Left ventricle myocardium inferior (tissue), 1 donor: ENCODE measurements around the gene MSI2. TPM values are rescaled to one million over a fixed set of nuclear protein-coding genes. Genes with fewer than 3 reads are reported as not detected.

Source experiments
- DNase-seq: peaks from one replicate; pipeline ENCODE4 v3.0.0-alpha.2; 2020
- H3K27ac ChIP-seq: fragments of 200-600 bp; replicated peaks from 2 replicates; pipeline ENCODE4 v1.8.0; 2021
- H3K27me3 ChIP-seq: fragments of 200-600 bp; 2 replicates; pipeline ENCODE4 v1.8.0; 2021; ENCODE audit warnings: low read depth
- H3K36me3 ChIP-seq: fragments of 200-600 bp; 2 replicates; pipeline ENCODE4 v1.8.0; 2021
- H3K4me1 ChIP-seq: fragments of 200-600 bp; 2 replicates; pipeline ENCODE4 v1.8.0; 2021
- H3K4me3 ChIP-seq: fragments of 200-600 bp; 2 replicates; pipeline ENCODE4 v1.8.0; 2021; ENCODE audit warnings: mild to moderate bottlenecking, moderate library complexity
- H3K9me3 ChIP-seq: fragments of 200-600 bp; replicated peaks from 2 replicates; pipeline ENCODE4 v1.8.0; 2021
- CTCF ChIP-seq: fragments of 200-600 bp; IDR thresholded peaks from 2 replicates; pipeline ENCODE4 v1.8.0; 2021; ENCODE audit warnings: antibody characterized with exemption, mild to moderate bottlenecking, borderline replicate concordance
- intact Hi-C: fragments of 100-400 bp; cut with micrococcal nuclease; formaldehyde crosslinking; loops from one replicate; pipeline ENCODE4 v1.11.0; 2022
- total RNA-seq: library from RNA; stranded (reverse); fragmentation: NEBNext Ultra II Directional; extraction: Animal tissue kit (Norgen Biotek cat#: 25700); gene quantifications from one replicate; pipeline ENCODE4 v1.2.1, GENCODE V29; 2021
- donor health status: DM: no; HTN: yes; CAD: no; lungs with severe emphysema.

MSI2 gene
- total RNA-seq, 1 donor from 2014 or later, result 118 TPM

- Histone ChIP-seq H3K9me3 (no peaks in the 10 kb centered on the region), H3K27ac (no peak overlapping the region), H3K36me3 (no peaks in the 10 kb centered on the region), H3K27me3 (no peaks in the 10 kb centered on the region), H3K4me3 (no peak overlapping the region), H3K4me1 (peaks cover 22% of the 10 kb centered on the region)
- DNase-seq, result no peak
- intact Hi-C loops, result no loop called here
- no peak for TF ChIP-seq CTCF
Observed at GRCh38 chr17:57587193-57587969, 331.1 kb downstream of the MSI2 start.

- no peaks in the 10 kb centered on the region for H3K9me3 ChIP-seq
- DNase-seq, result no peak
- no peak overlapping the region for H3K4me3 ChIP-seq
- intact Hi-C loops, result no loop called here
- H3K4me1 ChIP-seq, result peaks cover 22% of the 10 kb centered on the region
- no peak overlapping the region for H3K27ac ChIP-seq
- no peak for TF ChIP-seq CTCF
- no peaks in the 10 kb centered on the region for H3K36me3 ChIP-seq
- H3K27me3 ChIP-seq, result no peaks in the 10 kb centered on the region
Observed at GRCh38 chr17:57588086-57588485, 331.8 kb downstream of the MSI2 start.

GRCh38 chr17:57589151-57590034 is 333.1 kb downstream of the MSI2 start:
- Histone ChIP-seq H3K9me3 (no peaks in the 10 kb centered on the region), H3K36me3 (no peaks in the 10 kb centered on the region), H3K27me3 (no peaks in the 10 kb centered on the region), H3K27ac (no peak overlapping the region), H3K4me1 (peaks cover 15% of the 10 kb centered on the region), H3K4me3 (no peak overlapping the region)
- DNase-seq, result no peak
- TF ChIP-seq CTCF, result no peak
- intact Hi-C loops, result no loop called here

- Histone ChIP-seq H3K4me3 (no peak overlapping the region), H3K9me3 (peaks cover 11% of the 10 kb centered on the region), H3K27me3 (no peaks in the 10 kb centered on the region), H3K4me1 (peaks cover 29% of the 10 kb centered on the region), H3K36me3 (no peaks in the 10 kb centered on the region), H3K27ac (no peak overlapping the region)
- TF ChIP-seq CTCF, result no peak
- intact Hi-C loops, result no loop called here
- no peak for DNase-seq
Observed at GRCh38 chr17:57593739-57594462, 337.6 kb downstream of the MSI2 start.

- TF ChIP-seq CTCF, result no peak
- intact Hi-C loops, result no loop called here
- peaks cover 11% of the 10 kb centered on the region for H3K9me3 ChIP-seq
- H3K4me1 ChIP-seq, result peaks cover 31% of the 10 kb centered on the region
- DNase-seq, result no peak
- H3K4me3 ChIP-seq, result no peak overlapping the region
- H3K27me3 ChIP-seq, result no peaks in the 10 kb centered on the region
- H3K27ac ChIP-seq, result no peak overlapping the region
- H3K36me3 ChIP-seq, result no peaks in the 10 kb centered on the region
Observed at GRCh38 chr17:57594767-57595166, 338.4 kb downstream of the MSI2 start.
